Mesenchymal stem cell (in vitro differentiated cells and primary cell): Measurements from ENCODE around the gene MB21D2.

Experiments
- DNase-seq: peaks from one replicate; pipeline ENCODE4 v3.0.0-alpha.2; 2013
- H2AFZ ChIP-seq: one replicate; pipeline ENCODE4 v1.6.1; 2013; ENCODE audit warnings: low read depth, mild to moderate bottlenecking, control low read depth, inconsistent platforms, low read length, moderate library complexity
- H2AK5ac ChIP-seq: 2 replicates; pipeline ENCODE4 v1.6.1; 2013; ENCODE audit warnings: low read length, moderate library complexity, mild to moderate bottlenecking, inconsistent platforms; ENCODE audit not compliant: severe bottlenecking
- H2BK120ac ChIP-seq: one replicate; pipeline ENCODE4 v1.6.1; 2013; ENCODE audit warnings: low read depth, mild to moderate bottlenecking, inconsistent platforms, low read length, moderate library complexity
- H2BK12ac ChIP-seq, 2 experiments: one replicate each; pipeline ENCODE4 v1.6.1; 2013; ENCODE audit warnings: inconsistent platforms in 2 of 2, low read length in 2 of 2, mild to moderate bottlenecking in 2 of 2, moderate library complexity in 2 of 2, control low read depth in 1 of 2
- H2BK15ac ChIP-seq: one replicate; pipeline ENCODE4 v1.6.1; 2013; ENCODE audit warnings: mild to moderate bottlenecking, low read depth, inconsistent platforms; ENCODE audit not compliant: poor library complexity, severe bottlenecking
- H2BK5ac ChIP-seq: 2 replicates; pipeline ENCODE4 v1.6.1; 2013; ENCODE audit warnings: low read depth, mild to moderate bottlenecking, low read length, control low read depth, inconsistent platforms; ENCODE audit not compliant: poor library complexity, severe bottlenecking
- H3K14ac ChIP-seq, 2 experiments: one replicate each; pipeline ENCODE4 v1.6.1; 2013; ENCODE audit warnings: inconsistent platforms in 2 of 2, low read length in 2 of 2, control low read depth in 1 of 2, mild to moderate bottlenecking in 1 of 2, moderate library complexity in 1 of 2
- H3K18ac ChIP-seq, 2 experiments: one replicate each; pipeline ENCODE4 v1.6.1; 2013; ENCODE audit warnings: inconsistent platforms in 2 of 2, low read length in 2 of 2, control low read depth in 1 of 2, low read depth in 1 of 2, mild to moderate bottlenecking in 1 of 2
- H3K23ac ChIP-seq, 2 experiments: one replicate each; pipeline ENCODE4 v1.6.1; 2013; ENCODE audit warnings: inconsistent platforms in 2 of 2, low read length in 2 of 2, mild to moderate bottlenecking in 2 of 2, moderate library complexity in 2 of 2, control low read depth in 1 of 2
- H3K27ac ChIP-seq: 2 replicates; pipeline ENCODE4 v1.5.1; 2013; ENCODE audit warnings: mild to moderate bottlenecking, moderate library complexity, low read length, control low read depth, inconsistent platforms; ENCODE audit not compliant: poor library complexity, severe bottlenecking
- H3K27me3 ChIP-seq, 2 experiments: 2 replicates each; pipeline versions ENCODE4 v1.6.1 to v1.7.0; 2013; ENCODE audit warnings: low read length in 2 of 2, mild to moderate bottlenecking in 2 of 2, moderate library complexity in 2 of 2, control low read depth in 1 of 2, inconsistent platforms in 1 of 2; ENCODE audit not compliant: control insufficient read depth in 1 of 2, insufficient read depth in 1 of 2
- H3K36me3 ChIP-seq, 2 experiments: 2 replicates each; pipeline versions ENCODE4 v1.6.1 to v1.7.0; 2013; ENCODE audit warnings: low read length in 2 of 2, control low read depth in 1 of 2, inconsistent platforms in 1 of 2, low read depth in 1 of 2, mild to moderate bottlenecking in 1 of 2; ENCODE audit not compliant: insufficient read depth in 2 of 2, control insufficient read depth in 1 of 2
- H3K4ac ChIP-seq, 2 experiments: one replicate each; pipeline ENCODE4 v1.6.1; 2013; ENCODE audit warnings: inconsistent platforms in 2 of 2, low read length in 2 of 2, mild to moderate bottlenecking in 2 of 2, moderate library complexity in 2 of 2, control low read depth in 1 of 2, low read depth in 1 of 2
- H3K4me1 ChIP-seq: 2 replicates; pipeline ENCODE4 v1.6.1; 2013; ENCODE audit warnings: low read depth, low read length, control low read depth; ENCODE audit not compliant: control insufficient read depth, insufficient read depth
- H3K4me2 ChIP-seq: 2 replicates; pipeline ENCODE4 v1.6.1; 2013; ENCODE audit warnings: low read length, mild to moderate bottlenecking, inconsistent platforms; ENCODE audit not compliant: poor library complexity, severe bottlenecking
- H3K4me3 ChIP-seq, 2 experiments: 2 replicates each; pipeline versions ENCODE4 v1.5.1 to v1.7.0; 2013; ENCODE audit warnings: low read length in 2 of 2, mild to moderate bottlenecking in 2 of 2, control low read depth in 1 of 2, low read depth in 1 of 2; ENCODE audit not compliant: insufficient read depth in 1 of 2
- H3K79me1 ChIP-seq: replicated peaks from 2 replicates; pipeline ENCODE4 v1.6.1; 2013; ENCODE audit warnings: mild to moderate bottlenecking, control low read depth, low read length, inconsistent platforms; ENCODE audit not compliant: poor library complexity, severe bottlenecking
- H3K9ac ChIP-seq: 2 replicates; pipeline ENCODE4 v1.7.0; 2013; ENCODE audit warnings: mild to moderate bottlenecking, low read length, moderate library complexity
- H3K9me3 ChIP-seq: 2 replicates; pipeline ENCODE4 v1.7.0; 2013; ENCODE audit warnings: mild to moderate bottlenecking, low read length; ENCODE audit not compliant: control insufficient read depth
- H4K8ac ChIP-seq: one replicate; pipeline ENCODE4 v1.6.1; 2013; ENCODE audit warnings: inconsistent platforms, mild to moderate bottlenecking, low read length, moderate library complexity
- H4K91ac ChIP-seq: one replicate; pipeline ENCODE4 v1.6.1; 2013; ENCODE audit warnings: mild to moderate bottlenecking, low read length, inconsistent platforms
- WGBS: methylation state at CpG from one replicate; pipeline ENCODE4 v1.1.7; 2013; ENCODE audit warnings: mixed read lengths; 5-methylcytosine and 5-hydroxymethylcytosine counted together

Gene MB21D2

GRCh38 chr3:192751148-192751547, 166.5 kb downstream of the MB21D2 start:
- H3K27ac ChIP-seq = no peak overlapping the region
- no peak overlapping the region for H2BK5ac ChIP-seq
- WGBS = 20% methylated on average over 1 of the region's 2 CpGs
- H2AK5ac ChIP-seq = no peak overlapping the region
- H4K8ac ChIP-seq = no peak overlapping the region
- no peak overlapping the region for H3K14ac ChIP-seq
- DNase-seq = no peak
- H3K27me3 ChIP-seq = no peaks in the 10 kb centered on the region
- no peak overlapping the region for H3K9ac ChIP-seq
- H3K4ac ChIP-seq = no peak overlapping the region
- no peak overlapping the region for H3K4me2 ChIP-seq
- H3K9me3 ChIP-seq = no peaks in the 10 kb centered on the region
- H4K91ac ChIP-seq = no peak overlapping the region
- H3K23ac ChIP-seq = no peak overlapping the region
- H3K4me1 ChIP-seq = no peaks in the 10 kb centered on the region
- no peak overlapping the region for H3K4me3 ChIP-seq
- H2BK15ac ChIP-seq = no peak overlapping the region
- no peak overlapping the region for H2BK120ac ChIP-seq
- H3K18ac ChIP-seq = no peak overlapping the region
- no peak overlapping the region for H2BK12ac ChIP-seq
- no peaks in the 10 kb centered on the region for H3K36me3 ChIP-seq
- H2AFZ ChIP-seq = no peak overlapping the region
- no peaks in the 10 kb centered on the region for H3K79me1 ChIP-seq

- H3K9me3 ChIP-seq = no peaks in the 10 kb centered on the region
- H2BK12ac ChIP-seq = no peak overlapping the region
- no peak overlapping the region for H4K91ac ChIP-seq
- H3K23ac ChIP-seq = no peak overlapping the region
- H3K36me3 ChIP-seq = no peaks in the 10 kb centered on the region
- no peak overlapping the region for H3K4ac ChIP-seq
- no peak overlapping the region for H2BK15ac ChIP-seq
- H2BK5ac ChIP-seq = no peak overlapping the region
- no peak overlapping the region for H3K4me3 ChIP-seq
- no peak overlapping the region for H3K14ac ChIP-seq
- H3K27ac ChIP-seq = no peak overlapping the region
- no peak overlapping the region for H3K18ac ChIP-seq
- no peak overlapping the region for H4K8ac ChIP-seq
- DNase-seq = no peak
- H2AK5ac ChIP-seq = no peak overlapping the region
- no peaks in the 10 kb centered on the region for H3K27me3 ChIP-seq
- no peak overlapping the region for H2BK120ac ChIP-seq
- no peaks in the 10 kb centered on the region for H3K79me1 ChIP-seq
- H3K4me2 ChIP-seq = no peak overlapping the region
- no peaks in the 10 kb centered on the region for H3K4me1 ChIP-seq
- H2AFZ ChIP-seq = no peak overlapping the region
- no peak overlapping the region for H3K9ac ChIP-seq
- 57% methylated on average over 5 of the region's 5 CpGs for WGBS
Measured at GRCh38 chr3:192750201-192750600, 167.5 kb downstream of the MB21D2 start.

GRCh38 chr3:192747746-192748145, 169.9 kb downstream of the MB21D2 start:
- Histone ChIP-seq H3K9me3 (no peaks in the 10 kb centered on the region), H3K27ac (no peak overlapping the region)

GRCh38 chr3:192747145-192747544, 170.5 kb downstream of the MB21D2 start:
- no peak overlapping the region for H2BK15ac ChIP-seq
- no CpG with 5 or more reads among the region's 1 CpG for WGBS
- H3K4ac ChIP-seq = no peak overlapping the region
- H4K8ac ChIP-seq = no peak overlapping the region
- DNase-seq = no peak
- no peaks in the 10 kb centered on the region for H3K36me3 ChIP-seq
- no peak overlapping the region for H2BK5ac ChIP-seq
- no peaks in the 10 kb centered on the region for H3K9me3 ChIP-seq
- no peak overlapping the region for H3K18ac ChIP-seq
- H3K23ac ChIP-seq = no peak overlapping the region
- no peak overlapping the region for H2AFZ ChIP-seq
- no peak overlapping the region for H4K91ac ChIP-seq
- H3K9ac ChIP-seq = no peak overlapping the region
- H3K4me1 ChIP-seq = no peaks in the 10 kb centered on the region
- no peak overlapping the region for H3K14ac ChIP-seq
- H3K27ac ChIP-seq = no peak overlapping the region
- H3K79me1 ChIP-seq = no peaks in the 10 kb centered on the region
- no peak overlapping the region for H2BK120ac ChIP-seq
- no peak overlapping the region for H2AK5ac ChIP-seq
- no peak overlapping the region for H3K4me3 ChIP-seq
- H3K4me2 ChIP-seq = no peak overlapping the region
- H3K27me3 ChIP-seq = no peaks in the 10 kb centered on the region
- H2BK12ac ChIP-seq = no peak overlapping the region

More at GRCh38 chr3:192747746-192748145, 169.9 kb downstream of the MB21D2 start:
- WGBS = 16% methylated on average over 3 of the region's 3 CpGs
- H3K4me1 ChIP-seq = no peaks in the 10 kb centered on the region
- no peak overlapping the region for H3K4me3 ChIP-seq
- no peak overlapping the region for H3K4me2 ChIP-seq
- DNase-seq = no peak
- no peaks in the 10 kb centered on the region for H3K36me3 ChIP-seq
- H2BK120ac ChIP-seq = no peak overlapping the region
- H2BK15ac ChIP-seq = no peak overlapping the region
- H3K9ac ChIP-seq = no peak overlapping the region
- no peak overlapping the region for H4K91ac ChIP-seq
- H3K23ac ChIP-seq = no peak overlapping the region
- H2AFZ ChIP-seq = no peak overlapping the region
- no peaks in the 10 kb centered on the region for H3K79me1 ChIP-seq
- no peak overlapping the region for H2BK5ac ChIP-seq
- H4K8ac ChIP-seq = no peak overlapping the region
- no peak overlapping the region for H2BK12ac ChIP-seq
- H3K4ac ChIP-seq = no peak overlapping the region
- no peak overlapping the region for H2AK5ac ChIP-seq
- H3K14ac ChIP-seq = no peak overlapping the region
- H3K27me3 ChIP-seq = no peaks in the 10 kb centered on the region
- no peak overlapping the region for H3K18ac ChIP-seq
